Mucosa of stomach (tissue), 1 donor: Measurements from ENCODE around the gene PHKG2.

Source experiments
- H3K27me3 ChIP-seq: one replicate; pipeline ENCODE4 v1.7.0; 2013; ENCODE audit warnings: mild to moderate bottlenecking, low read length; ENCODE audit not compliant: control insufficient read depth, insufficient read depth
- H3K36me3 ChIP-seq: one replicate; pipeline ENCODE4 v1.7.0; 2013; ENCODE audit warnings: low read length; ENCODE audit not compliant: control insufficient read depth, insufficient read depth
- H3K4me1 ChIP-seq: one replicate; pipeline ENCODE4 v1.7.0; 2013; ENCODE audit warnings: mild to moderate bottlenecking, low read length; ENCODE audit not compliant: control insufficient read depth, insufficient read depth
- H3K4me3 ChIP-seq: one replicate; pipeline ENCODE4 v1.7.0; 2013; ENCODE audit warnings: low read length
- H3K9ac ChIP-seq: one replicate; pipeline ENCODE4 v1.7.0; 2013; ENCODE audit warnings: mild to moderate bottlenecking, low read length, moderate library complexity
- H3K9me3 ChIP-seq: one replicate; pipeline ENCODE4 v1.7.0; 2013; ENCODE audit warnings: mild to moderate bottlenecking, low read length, moderate library complexity; ENCODE audit not compliant: control insufficient read depth
- donor health status: Pancreatic carcinoma.

Gene PHKG2

DNA sequence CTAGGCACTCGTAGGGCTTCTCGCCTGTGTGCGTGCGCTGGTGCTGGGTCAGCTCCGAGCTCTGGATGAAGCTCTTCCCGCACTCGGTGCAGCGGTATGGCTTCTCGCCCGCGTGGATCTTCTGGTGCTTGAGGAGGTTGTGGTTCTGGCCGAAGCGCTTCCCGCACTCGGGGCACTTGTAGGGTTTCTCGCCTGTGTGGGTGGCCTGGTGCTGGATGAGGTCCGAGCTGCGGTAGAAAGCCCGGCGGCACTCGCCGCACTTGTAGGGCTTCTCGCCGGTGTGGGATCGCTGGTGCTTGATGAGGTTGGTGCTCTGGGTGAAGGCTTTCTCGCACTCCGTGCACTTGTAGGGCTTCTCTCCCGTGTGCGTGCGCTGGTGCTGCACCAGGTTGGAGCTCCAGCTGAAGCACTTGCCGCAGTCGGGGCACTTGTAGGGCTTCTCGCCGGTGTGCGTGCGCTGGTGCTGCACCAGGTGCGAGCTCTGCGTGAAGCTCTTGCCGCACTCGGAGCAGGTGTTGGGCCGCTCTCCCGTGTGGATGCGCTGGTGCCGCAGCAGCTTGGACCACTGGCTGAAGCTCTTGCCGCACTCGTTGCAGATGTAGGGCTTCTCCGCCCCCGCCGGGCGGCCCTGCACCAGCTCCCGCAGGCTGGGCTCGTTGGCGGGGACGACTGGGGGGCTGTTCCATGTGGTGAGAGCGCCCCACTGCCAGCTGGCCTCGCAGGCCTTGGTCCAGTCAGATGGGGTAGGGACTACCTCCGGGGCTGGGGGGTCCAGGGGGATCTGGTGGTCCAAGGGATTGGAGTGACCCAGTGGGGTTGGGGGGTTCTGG is 35.3 kb downstream of the PHKG2 start:
- Histone ChIP-seq H3K9ac (no peak overlapping the region), H3K36me3 (peaks cover 6% of the 10 kb centered on the region), H3K4me1 (peaks cover 18% of the 10 kb centered on the region), H3K4me3 (no peak overlapping the region), H3K9me3 (no peaks in the 10 kb centered on the region), H3K27me3 (no peaks in the 10 kb centered on the region)

- Histone ChIP-seq H3K9ac (no peak overlapping the region), H3K4me3 (no peak overlapping the region), H3K4me1 (peaks cover 18% of the 10 kb centered on the region), H3K36me3 (peaks cover 6% of the 10 kb centered on the region), H3K9me3 (no peaks in the 10 kb centered on the region), H3K27me3 (no peaks in the 10 kb centered on the region)
Observed at GRCh38 chr16:30784215-30784614, 36.0 kb downstream of the PHKG2 start.

DNA sequence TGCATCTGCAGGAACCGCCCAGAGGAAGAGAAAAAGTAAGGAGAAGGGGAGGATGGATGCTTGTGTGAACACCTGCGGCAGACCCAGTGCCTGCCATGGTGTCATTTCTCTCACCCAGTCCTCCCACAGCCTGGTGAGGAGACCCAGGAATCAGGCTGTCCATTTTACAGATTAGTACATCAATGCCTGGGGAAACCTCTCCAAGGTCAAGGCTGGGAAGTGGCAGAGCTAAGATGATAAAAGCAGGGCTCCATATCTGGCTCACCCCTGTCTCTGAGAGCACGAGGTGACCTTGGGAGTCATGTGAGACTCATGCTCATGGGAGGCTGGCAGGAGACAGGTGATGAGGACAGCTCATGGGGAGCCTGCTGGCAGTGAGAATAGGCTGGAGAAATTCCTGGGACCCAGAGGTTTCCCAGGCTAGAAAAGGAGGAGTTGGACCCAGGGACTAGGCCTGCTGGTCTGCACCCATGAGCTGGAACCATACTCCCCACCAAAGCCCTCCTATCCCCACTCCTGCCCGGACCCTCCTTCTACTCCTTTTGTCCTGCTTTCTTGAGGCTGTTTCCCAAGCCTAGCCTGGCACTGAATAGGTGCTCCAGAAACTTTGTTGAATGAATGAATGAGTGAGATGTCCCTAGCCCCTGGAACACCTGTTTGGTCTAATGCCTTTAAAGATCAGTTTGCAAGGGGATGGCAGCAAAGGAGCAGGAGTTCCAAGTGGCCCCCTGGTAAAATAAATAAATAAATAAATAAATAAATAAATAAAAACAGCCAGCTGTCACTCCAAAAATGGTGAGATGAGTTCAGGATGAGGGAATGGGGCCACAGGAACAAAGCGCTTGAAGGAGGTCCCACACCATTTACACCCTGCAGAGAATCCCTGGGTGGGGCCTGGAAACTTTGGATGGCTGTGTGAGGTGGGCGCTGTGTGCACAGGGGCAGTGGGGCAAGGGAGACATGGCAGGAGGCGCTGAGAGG is 37.2 kb downstream of the PHKG2 start:
- Histone ChIP-seq H3K4me1 (peaks cover 18% of the 10 kb centered on the region), H3K9me3 (no peaks in the 10 kb centered on the region), H3K36me3 (peaks cover 6% of the 10 kb centered on the region), H3K4me3 (no peak overlapping the region), H3K9ac (peak overlapping the region; percentile 72), H3K27me3 (no peaks in the 10 kb centered on the region)

GRCh38 chr16:30786115-30786935 is 38.1 kb downstream of the PHKG2 start:
- H3K9ac ChIP-seq, result peak overlapping the region; percentile 95
- H3K4me3 ChIP-seq, result peak overlapping the region; percentile 98
- H3K36me3 ChIP-seq, result peaks cover 6% of the 10 kb centered on the region
- peaks cover 18% of the 10 kb centered on the region for H3K4me1 ChIP-seq
- H3K27me3 ChIP-seq, result no peaks in the 10 kb centered on the region
- H3K9me3 ChIP-seq, result no peaks in the 10 kb centered on the region

GRCh38 chr16:30786936-30787612 is 38.8 kb downstream of the PHKG2 start, which contains the start of gene ZNF629:
Gene ZNF629 (minus strand): TSS chr16:30787205. CDS start chr16:30784482, 2,723 bp downstream.
- H3K9ac ChIP-seq, result peak within 1 kb of the TSS; percentile 95
- H3K4me3 ChIP-seq, result peak within 1 kb of the TSS; percentile 98
- H3K27me3 ChIP-seq, result no peaks in the 10 kb centered on the region
- H3K36me3 ChIP-seq, result peaks cover 2% of the 10 kb centered on the region
- peaks cover 18% of the 10 kb centered on the region for H3K4me1 ChIP-seq
- no peaks in the 10 kb centered on the region for H3K9me3 ChIP-seq

DNA sequence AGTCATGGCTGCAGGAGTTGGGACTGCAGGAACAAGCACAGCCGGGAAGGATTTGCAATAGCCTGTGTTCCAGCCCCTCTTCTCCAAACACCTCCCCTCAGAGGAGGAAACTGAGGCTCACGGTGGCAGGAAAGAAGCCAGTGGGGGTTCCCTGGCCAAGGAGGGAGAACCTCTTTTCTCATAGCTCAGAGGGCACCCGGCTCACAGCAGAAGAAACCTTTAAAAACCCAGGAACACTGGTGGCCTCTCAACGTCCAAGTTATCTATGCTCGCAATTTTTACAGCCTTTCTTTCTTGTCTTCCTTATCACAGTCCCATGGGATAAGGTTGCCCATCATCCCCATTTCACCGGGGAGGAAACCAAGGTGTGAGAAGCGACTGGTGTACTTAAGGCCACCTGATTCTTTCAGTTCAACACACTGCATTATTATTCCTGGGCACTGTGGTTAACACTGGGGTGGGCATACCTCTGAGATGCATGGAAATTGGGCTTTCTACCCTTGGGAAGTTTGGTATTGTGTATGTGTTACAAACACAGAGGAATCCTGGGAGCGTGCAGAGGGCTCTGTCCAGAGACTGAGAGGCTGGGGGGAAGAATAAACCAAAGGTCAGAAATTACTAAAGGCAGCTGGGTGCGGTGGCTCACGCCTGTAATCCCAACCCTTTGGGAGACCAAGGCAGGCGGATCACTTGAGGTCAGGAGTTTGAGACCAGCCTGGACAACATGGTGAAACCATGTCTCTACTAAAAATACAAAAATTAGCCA is 39.6 kb downstream of the PHKG2 start:
- Histone ChIP-seq H3K9ac (peak overlapping the region; percentile 95), H3K9me3 (no peaks in the 10 kb centered on the region), H3K27me3 (no peaks in the 10 kb centered on the region), H3K36me3 (no peaks in the 10 kb centered on the region), H3K4me3 (peak overlapping the region; percentile 98), H3K4me1 (peaks cover 18% of the 10 kb centered on the region)

GRCh38 chr16:30793508-30794069 is 45.4 kb downstream of the PHKG2 start:
- Histone ChIP-seq H3K4me3 (no peak overlapping the region), H3K36me3 (no peaks in the 10 kb centered on the region), H3K27me3 (no peaks in the 10 kb centered on the region), H3K9me3 (no peaks in the 10 kb centered on the region), H3K4me1 (no peaks in the 10 kb centered on the region), H3K9ac (no peak overlapping the region)

- H3K36me3 ChIP-seq, result no peaks in the 10 kb centered on the region
- no peaks in the 10 kb centered on the region for H3K4me1 ChIP-seq
- no peaks in the 10 kb centered on the region for H3K27me3 ChIP-seq
- no peaks in the 10 kb centered on the region for H3K9me3 ChIP-seq
- H3K4me3 ChIP-seq, result no peak overlapping the region
- no peak overlapping the region for H3K9ac ChIP-seq
Observed at GRCh38 chr16:30794634-30795033, 46.4 kb downstream of the PHKG2 start.

- Histone ChIP-seq H3K4me3 (no peak overlapping the region), H3K9me3 (no peaks in the 10 kb centered on the region), H3K4me1 (no peaks in the 10 kb centered on the region), H3K36me3 (no peaks in the 10 kb centered on the region), H3K27me3 (no peaks in the 10 kb centered on the region), H3K9ac (no peak overlapping the region)
Observed at GRCh38 chr16:30797670-30798309, 49.6 kb downstream of the PHKG2 start.
